Measurements from ENCODE around the gene GLT8D1. TPM values are rescaled to one million over a fixed set of nuclear protein-coding genes. Genes with fewer than 3 reads are reported as not detected.

Gene GLT8D1
- total and polyA plus RNA-seq, 2 experiments from 2014 or later, result 30.0 to 40.8 TPM

GRCh38 chr3:52752045-52752660 lies 46.6 kb upstream of the GLT8D1 start:
- H3F3A ChIP-seq (replicated peaks; ENCODE audit: low read depth), result no peaks in the 10 kb centered on the region
- no peaks in the 10 kb centered on the region for H3K9me2 ChIP-seq (ENCODE audit: insufficient read depth)
- no peaks in the 10 kb centered on the region for H3K4me1 ChIP-seq (ENCODE audit: insufficient read depth)
- no peak overlapping the region for H2AFZ ChIP-seq
- H3K4me2 ChIP-seq, result no peak overlapping the region
- H3K27ac ChIP-seq (ENCODE audit: low read depth), result no peak overlapping the region
- DNase-seq (ENCODE audit: low spot score) (no peak), ATAC-seq (no peak)
- no peaks in the 10 kb centered on the region for H4K20me1 ChIP-seq (replicated peaks; ENCODE audit: insufficient read depth)
- TF ChIP-seq CREB1 (CRISPR knock-in tag; IDR thresholded peaks at IDR 0.05; ENCODE audit: low read depth) (no peak), ETS1 (IDR thresholded peaks at IDR 0.05) (no peak), ZNF462 (CRISPR knock-in tag; IDR thresholded peaks at IDR 0.05) (no peak), STAT1 (IDR thresholded peaks at IDR 0.05; ENCODE audit: unreplicated experiment) (no peak), JUNB (IDR thresholded peaks at IDR 0.05; ENCODE audit: unreplicated experiment) (no peak), ZNF114 (CRISPR knock-in tag; IDR thresholded peaks at IDR 0.05) (no peak), CTCF (conservative IDR thresholded peaks at IDR 0.05; ENCODE audit: low read depth in 2 of 2) (no peak), NANOG (IDR thresholded peaks at IDR 0.05; ENCODE audit: borderline replicate concordance) (no peak), POLR2AphosphoS5 (IDR thresholded peaks at IDR 0.05; ENCODE audit: low read depth) (no peak), EZH2phosphoT487 (IDR thresholded peaks at IDR 0.05; ENCODE audit: unreplicated experiment) (no peak), REST (IDR thresholded peaks at IDR 0.05; ENCODE audit: unreplicated experiment) (no peak), ZNF331 (CRISPR knock-in tag; IDR thresholded peaks at IDR 0.05; ENCODE audit: low read depth) (no peak), EZH2 (IDR thresholded peaks at IDR 0.05; ENCODE audit: low read depth, unreplicated experiment) (no peak)
- no peak overlapping the region for H3K4me3 ChIP-seq
- H3K36me3 Mint-ChIP-seq (ENCODE audit: low read depth), result peaks cover 57% of the 10 kb centered on the region; the same call in 2 of the 3 replicates
- peak overlapping the region; percentile 78 for H3K27ac Mint-ChIP-seq
- H3K27me3 Mint-ChIP-seq (ENCODE audit: insufficient read depth, low read depth, poor library complexity), result no peaks in the 10 kb centered on the region
- H3K9me3 Mint-ChIP-seq, result no peaks in the 10 kb centered on the region
- no peaks in the 10 kb centered on the region for H3K4me1 Mint-ChIP-seq
- no peak overlapping the region for H3K4me3 Mint-ChIP-seq
- H3K79me2 ChIP-seq (replicated peaks; ENCODE audit: insufficient read depth), result no peaks in the 10 kb centered on the region
- no peaks in the 10 kb centered on the region for H3K27me3 ChIP-seq (ENCODE audit: insufficient read depth)
- peaks cover 28% of the 10 kb centered on the region for H3K36me3 ChIP-seq (ENCODE audit: insufficient read depth)

Measured in GM23338 (cell line).